Fibroblast of peridontal ligament (primary cell): ENCODE results near the gene RECQL5.
"Not testable (repeated sequence)": the region's sequence is repeated elsewhere in the genome, so short reads cannot be mapped to it uniquely, and the experiment has no call there.

Experiments
- DNase-seq: peaks from one replicate; pipeline ENCODE4 v3.0.0-alpha.2; 2010; ENCODE audit errors: extremely low read depth

RECQL5 gene

DNA sequence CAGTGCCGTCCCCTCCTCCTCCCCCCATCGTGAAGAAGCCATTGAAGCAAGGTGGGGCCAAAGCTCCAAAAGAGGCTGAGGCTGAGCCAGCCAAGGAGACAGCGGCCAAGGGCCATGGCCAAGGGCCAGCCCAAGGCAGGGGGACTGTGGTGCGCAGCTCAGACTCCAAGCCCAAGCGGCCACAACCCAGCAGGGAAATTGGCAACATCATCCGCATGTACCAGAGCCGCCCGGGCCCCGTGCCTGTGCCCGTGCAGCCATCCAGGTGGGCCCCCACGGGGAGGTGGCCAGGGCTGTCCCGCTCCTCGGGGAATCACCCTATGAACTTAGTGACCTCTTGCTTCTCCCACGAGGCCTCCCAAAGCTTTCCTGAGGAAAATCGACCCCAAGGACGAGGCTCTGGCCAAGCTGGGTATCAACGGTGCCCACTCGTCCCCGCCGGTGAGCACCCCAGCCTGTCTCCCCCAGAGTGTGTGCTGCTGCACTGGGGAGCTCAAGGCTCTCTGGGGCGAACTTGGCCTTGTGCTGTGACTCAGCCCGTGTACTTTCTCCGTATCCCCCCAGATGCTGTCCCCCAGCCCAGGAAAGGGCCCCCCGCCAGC, 50.3 kb downstream of the RECQL5 start:
- DNase-seq, result no peak

DNA sequence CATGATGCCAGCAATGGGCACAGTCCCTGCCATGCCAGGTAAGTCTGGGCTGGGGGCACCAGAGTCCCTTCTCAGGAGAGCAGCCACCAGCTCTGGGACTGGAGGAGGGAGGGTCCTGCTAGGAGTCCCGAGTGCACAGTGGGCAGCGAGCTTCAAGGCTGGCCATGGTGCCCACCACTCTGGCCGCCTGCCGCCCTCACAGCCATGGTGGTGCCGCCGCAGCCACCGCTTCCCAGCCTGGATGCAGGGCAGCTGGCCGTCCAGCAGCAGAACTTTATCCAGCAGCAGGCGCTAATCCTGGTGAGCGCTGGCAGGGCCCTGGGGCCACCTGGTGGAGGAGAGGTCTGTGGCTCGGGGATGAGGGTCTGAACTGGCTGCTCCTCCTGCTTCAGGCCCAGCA, 51.7 kb downstream of the RECQL5 start:
- no peak for DNase-seq

DNA sequence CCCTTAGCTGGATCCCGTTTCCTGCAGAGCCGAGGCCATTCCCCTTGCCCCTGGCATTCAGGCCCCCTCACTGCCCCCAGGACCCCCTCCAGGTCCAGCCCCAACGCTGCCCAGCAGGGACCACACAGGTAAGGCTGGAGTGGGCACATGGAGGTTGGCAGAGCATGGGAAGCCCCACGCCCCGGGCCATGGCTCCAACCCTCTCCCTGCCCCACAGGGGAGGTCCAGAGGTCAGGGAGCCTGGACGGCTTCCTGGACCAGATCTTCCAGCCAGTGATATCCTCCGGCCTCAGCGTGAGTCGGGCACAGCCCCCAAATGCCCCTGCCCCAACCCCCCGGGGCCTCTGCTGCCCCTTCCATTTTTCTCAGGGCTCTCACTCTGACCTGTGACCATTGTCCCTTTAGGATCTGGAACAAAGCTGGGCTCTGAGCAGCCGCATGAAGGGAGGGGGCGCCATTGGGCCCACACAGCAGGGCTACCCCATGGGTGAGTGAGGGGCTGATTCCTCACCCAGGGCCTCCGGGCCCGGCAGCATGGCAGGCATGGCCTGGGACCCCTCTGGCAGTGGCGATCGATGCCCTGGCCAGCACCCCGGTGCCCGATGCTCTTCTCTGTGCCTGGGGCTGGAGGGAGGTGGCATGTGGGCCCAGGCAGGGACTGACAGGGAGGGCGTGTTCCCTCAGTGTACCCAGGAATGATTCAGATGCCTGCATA, 52.2 kb downstream of the RECQL5 start:
- no peak for DNase-seq

DNA sequence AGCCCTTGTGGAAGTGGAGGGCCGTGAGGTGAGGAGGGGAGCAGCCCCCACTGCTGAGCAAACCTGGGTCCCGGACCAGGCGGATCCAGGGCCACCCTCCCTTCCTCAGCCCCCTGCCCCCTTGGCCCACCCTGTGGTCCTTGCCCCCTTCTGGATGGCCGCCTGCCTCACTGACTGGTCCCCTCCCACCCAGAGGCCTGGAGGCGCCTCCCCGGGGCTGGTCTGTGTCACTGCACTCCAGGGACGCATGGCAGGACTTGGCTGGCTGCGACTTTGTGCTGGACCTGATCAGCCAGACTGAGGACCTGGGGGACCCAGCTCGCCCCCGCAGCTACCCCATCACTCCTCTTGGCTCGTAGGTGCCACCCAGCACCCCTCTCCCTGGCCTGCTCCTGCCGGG, 52.9 kb downstream of the RECQL5 start:
- no peak for DNase-seq

DNA sequence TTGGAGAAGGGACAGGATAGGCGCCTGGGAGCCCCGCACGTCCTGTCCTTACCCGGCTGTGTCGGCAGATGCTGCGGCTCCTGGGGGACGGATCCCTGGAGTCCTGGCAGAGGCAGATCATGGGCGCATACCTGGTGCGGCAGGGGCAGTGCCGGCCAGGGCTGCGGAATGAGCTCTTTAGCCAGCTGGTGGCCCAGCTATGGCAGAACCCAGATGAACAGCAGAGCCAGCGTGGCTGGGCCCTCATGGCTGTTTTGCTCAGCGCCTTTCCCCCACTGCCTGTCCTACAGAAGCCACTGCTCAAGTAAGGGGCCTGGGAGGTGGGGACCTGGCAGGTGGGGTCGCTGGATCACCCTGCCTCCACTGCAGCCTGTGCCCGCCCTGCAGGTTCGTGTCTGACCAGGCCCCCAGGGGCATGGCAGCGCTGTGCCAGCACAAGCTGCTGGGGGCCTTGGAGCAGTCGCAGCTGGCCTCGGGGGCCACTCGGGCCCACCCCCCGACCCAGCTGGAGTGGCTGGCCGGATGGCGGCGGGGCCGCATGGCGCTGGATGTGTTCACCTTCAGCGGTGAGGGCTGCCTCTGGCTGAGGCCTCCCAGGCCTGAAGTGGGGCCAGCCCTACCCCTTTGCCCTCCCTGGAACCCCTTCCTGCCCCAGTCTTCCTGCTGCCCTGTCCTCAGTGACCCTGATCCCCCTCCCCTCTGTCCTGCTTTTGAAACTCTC, 53.9 kb downstream of the RECQL5 start:
- DNase-seq, result no peak

DNA sequence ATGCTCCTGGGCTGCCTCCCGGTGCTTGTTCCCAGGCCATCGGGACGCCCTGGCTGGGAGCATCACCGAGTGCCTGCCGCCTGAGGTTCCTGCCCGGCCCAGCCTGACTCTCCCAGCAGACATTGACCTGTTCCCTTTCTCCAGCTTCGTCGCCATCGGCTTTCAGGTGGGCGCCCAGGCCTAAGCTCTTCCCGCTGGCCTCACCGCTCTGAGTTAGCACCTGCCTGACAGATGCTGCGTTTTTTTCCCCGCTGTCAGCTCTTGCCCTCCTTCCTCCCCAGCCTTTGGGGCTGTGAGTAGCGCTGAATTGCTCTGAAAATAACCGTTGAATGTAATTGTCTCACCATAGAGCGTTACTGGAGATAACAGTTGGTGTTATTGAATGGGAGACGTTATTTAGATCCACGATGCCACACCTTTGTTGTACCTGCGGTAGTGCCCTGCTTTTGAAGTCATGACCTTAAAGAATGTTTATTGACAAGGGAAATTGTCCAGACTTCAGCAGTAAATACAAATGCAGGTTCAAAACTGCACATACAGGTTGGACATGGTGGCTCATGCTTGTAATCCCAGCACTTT, 55.0 kb downstream of the RECQL5 start:
- no peak for DNase-seq

DNA sequence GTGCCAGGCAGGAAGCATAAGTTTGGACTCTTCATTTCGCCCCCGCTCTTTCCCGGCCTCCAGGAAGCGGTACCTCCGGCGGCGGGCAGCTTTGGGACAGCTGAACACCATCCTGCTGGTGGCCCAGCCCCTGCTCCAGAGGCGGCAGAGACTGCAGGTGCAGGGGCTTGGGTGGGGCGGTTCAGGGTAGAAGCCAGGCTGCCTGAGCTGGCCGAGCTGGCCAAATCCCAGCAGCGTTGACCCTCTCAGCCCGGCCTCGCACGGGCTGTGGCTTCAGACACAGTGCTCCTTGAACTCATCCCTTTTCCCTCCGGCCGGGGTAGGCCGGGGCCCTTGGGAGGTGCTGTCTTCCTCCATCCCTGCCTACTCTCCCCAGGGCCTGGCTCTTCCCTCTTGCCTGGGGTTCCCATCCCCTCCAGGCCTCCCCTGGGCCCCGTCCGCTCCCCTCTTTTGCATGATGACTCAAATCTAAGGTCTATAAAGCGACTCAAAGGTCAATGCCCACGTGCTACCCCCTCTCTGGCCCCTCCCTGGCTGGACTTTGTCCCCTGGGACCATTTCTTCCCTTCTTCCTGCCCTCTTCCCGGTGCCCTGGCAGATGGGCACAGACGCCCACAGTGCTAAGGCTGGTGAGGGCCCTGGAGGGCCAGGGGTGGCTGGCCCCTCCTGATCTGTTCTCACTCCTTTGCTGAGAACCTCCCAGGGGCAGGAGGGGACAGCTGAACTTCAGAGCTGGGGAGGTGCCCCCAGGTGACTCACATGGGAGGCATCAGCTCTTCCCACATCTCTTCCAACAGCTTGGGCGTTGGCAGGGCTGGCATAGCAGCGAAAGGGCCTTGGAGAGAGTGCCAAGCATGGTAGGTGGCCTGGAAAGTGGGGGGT, 56.6 kb downstream of the RECQL5 start:
- no peak for DNase-seq

DNA sequence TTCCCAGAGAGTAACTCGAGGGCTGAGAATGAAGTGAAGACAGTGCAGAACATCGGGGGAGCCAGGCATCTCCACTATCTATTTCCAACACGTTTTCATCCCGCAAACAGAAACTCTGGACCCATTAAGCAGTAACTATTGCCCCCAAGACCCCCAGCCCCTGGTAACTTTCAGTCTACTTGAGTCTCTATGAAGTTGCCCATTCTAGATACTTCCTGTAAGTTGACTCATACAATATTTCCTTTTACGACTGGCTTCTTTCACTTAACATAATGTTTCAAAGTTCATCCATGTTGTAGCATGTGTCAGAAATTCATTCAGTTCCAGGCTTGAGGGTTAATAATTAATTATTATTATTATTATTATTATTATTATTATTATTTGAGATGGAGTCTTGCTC, 59.9 kb downstream of the RECQL5 start:
- no peak for DNase-seq

DNA sequence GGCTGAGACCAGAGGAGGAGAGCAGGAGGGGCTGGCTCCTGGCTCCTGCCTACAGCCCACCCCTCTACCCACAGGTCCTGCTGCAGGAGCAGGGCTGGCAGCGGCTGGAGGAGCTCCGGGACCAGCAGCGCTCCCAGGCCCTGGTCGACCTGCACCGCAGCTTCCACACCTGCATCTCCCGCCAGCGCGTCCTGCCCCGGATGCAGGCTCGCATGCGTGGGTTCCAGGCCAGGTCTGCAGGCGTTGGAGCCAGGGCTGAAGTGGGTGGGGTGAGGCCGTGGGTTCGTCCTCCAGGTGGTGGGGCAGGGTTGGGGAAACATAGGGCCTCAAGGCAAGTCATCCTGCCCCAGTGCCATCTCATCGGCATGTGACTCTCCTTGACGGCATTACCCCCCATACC, 61.2 kb downstream of the RECQL5 start:
- no peak for DNase-seq

DNA sequence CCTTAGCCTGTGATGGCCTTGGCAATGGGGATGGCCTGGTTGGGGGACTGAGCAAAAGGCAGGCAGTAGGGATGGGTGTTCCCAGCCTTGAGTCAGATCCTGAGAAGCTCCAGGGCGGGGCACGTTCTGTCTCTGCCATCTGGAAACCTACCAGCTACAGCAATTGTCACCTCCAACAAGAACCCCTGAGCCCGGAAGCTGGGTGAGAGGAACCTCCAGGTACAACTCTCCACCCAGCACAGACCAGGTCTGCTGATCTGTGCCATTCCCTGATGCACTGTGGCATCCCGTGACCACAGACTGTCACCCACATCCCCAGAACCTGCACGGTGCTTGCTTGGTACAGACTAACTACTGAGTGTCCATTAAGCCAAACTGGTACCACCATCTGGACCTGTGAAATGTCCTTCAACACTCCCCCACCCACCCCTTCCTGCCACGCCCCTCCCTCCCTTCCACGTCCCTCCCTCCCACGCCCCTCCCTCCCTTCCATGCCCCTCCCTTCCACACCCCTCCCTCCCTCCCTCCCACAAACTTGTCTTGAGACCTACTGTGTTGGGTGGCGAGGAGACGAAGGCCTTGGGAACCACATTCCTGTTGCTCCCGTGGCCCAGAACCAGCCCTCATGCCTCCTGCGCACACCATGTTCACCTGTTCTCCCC, 62.8 kb downstream of the RECQL5 start:
- DNase-seq, result no peak

DNA sequence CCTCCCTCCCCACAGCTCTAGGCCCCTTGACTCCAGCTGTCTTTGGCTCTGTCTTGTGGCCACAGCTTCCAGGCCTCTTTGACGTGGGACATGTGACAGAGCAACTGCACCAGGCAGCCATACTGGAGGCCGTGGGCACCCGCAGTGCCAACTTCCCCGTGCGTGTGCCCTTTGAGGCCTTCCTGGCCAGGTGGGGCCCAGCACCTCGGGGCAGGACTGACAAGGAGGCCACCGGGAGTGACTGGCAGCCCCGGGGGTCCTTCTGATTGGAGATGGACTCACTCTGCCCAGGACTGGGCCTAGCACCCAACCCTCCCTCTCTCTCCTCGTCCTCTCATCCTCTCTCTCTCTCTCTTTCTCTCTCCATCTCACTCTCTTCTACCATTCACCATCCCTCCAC, 63.8 kb downstream of the RECQL5 start:
- DNase-seq, result no peak

DNA sequence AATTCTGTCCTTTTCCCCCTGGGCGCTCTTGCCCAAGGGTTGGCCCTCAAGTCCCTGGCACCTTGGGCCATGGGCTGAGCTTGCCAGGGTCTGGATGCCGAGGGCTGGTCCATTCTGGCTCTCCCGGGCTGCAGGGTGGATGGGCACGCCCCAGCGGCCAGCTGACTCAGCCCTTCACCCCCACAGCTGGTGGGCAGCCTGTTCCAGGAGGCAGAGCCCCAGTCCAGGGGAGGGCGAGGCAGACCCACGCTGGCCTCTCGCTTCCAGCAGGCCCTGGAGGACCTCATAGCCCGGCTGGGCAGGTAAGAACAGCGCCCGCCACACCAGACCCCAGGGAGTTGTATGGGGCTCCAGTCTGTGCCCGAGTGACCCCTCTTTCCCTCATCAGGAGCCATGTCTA, 64.3 kb downstream of the RECQL5 start:
- no peak for DNase-seq

DNA sequence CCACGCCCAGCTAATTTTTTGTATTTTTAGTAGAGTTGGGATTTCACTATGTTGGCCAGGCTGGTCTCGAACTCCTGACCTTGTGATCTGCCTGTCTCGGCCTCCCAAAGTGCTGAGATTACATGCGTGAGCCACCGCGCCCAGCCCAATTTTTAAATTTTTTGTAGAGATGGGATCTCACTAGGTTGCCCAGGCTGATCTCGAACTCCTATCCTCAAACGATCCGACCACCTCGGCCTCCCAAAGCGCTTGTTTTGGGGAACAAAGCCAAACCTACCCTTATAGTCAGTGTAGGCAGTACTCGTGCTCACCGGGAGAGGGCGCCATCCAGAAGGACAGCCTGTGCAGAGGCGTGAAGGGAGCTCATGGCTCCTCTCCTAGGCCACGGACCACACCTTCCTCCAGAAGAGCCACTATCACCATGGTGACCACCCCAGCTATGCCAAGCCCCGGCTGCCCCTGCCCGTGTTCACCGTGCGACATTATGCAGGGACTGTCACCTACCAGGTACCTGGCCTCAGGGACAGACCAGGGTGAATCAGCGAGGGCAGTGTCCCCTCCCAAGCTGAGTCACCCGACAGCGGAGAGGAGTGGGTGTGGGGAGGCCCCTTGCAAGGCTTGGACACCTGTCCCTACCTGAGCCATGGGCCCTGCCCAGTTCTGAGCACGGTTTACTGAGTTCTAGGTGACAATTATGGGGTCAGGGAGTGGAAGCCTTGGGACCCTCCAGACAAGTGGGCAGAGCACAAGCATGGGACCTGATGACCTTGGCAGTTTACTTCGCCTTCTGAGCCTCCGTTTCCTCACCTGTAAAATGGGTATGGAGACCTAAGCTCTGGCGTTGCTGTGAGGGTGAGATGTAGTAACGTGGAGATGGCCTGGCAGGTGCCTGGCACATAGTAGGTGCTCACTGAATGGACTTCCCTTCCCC, 65.6 kb downstream of the RECQL5 start:
- DNase-seq, result no peak

DNA sequence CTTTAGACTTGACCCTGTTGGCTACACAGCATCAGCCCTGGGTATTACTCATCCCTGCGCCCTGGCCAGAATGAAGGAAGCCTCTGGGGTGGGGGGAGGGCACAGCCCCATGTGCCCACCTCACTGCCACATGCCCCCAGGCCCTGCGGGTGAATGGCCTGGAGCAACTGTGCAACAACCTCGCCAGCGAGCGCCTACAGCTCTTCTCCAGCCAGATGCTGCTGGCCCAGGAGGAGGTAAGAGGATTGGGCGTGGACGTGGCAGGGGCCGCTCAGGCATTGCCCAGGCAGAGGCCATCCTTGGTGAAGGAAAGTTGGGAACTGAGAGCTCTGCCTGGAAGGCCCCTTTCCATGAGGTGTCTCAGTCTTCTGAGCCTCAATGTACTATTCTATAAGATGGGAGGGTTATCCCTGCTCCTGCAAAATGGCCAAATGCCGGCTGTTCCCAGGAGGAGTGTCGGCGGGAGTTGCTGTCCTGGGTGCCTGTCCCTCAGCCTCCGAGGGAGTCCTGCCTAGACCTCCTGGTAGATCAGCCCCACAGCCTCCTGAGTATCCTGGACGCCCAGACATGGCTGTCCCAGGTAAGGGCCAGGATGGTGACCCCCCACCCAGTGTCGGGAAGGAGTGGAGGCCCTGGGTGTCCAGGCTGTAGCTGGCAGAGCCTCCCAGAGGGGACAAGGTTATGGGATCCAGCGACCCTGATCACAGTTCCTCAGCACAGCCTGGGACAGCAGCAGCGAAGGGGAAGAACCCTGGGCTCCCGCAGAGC, 70.5 kb downstream of the RECQL5 start:
- no peak for DNase-seq

DNA sequence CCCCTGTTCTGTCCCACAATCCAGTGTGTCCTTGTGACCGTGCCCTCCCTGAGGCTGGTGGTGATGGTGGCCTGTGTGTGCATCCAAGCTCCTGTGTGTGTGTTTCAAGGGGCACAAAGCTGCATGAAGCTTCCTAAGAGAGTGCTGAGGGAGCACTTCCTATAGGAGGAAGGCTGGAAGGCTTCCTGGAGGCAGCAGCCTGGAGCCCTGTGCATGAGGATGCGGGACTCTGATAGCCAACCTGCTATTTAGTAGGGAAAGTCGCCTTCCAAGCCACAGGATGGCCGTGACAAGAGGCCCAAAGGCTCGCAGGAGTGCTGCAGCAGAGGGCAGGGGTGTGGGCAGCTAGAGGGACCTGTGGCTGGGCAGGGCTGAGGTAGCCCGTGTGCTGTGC, 71.0 kb downstream of the RECQL5 start:
- DNase-seq, result no peak

DNA sequence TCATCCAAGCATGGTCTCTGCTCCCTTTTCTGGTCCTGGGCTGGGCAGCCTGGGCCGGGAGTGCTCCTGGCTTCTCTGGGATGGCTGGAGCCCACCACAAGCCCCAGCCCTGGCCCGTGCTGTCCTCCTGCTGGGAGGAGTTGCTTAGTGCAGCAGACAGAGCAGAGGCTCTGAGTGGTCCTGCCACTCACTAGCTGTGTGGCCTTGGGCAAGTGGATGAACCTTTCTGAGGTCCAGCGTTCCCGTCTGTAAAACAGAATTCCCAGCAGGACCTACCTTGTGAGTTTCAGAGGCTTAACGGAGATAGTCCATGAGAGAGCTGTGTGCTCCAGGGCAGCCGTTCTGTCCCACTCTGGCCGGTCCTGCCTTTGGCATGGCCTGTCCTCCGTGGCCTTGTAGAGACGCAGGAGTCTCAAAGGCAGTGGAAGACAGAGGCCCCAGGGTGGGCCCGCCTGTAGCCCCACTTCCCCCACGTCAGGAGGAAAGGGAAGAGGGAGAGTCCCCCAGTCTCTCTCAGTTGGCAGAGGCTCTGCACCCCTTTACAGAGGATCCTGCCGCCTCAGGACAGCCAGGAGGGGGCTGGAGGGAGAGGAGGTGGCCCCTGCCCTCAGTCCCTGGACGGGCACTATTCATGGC, 71.6 kb downstream of the RECQL5 start:
- DNase-seq, result no peak

DNA sequence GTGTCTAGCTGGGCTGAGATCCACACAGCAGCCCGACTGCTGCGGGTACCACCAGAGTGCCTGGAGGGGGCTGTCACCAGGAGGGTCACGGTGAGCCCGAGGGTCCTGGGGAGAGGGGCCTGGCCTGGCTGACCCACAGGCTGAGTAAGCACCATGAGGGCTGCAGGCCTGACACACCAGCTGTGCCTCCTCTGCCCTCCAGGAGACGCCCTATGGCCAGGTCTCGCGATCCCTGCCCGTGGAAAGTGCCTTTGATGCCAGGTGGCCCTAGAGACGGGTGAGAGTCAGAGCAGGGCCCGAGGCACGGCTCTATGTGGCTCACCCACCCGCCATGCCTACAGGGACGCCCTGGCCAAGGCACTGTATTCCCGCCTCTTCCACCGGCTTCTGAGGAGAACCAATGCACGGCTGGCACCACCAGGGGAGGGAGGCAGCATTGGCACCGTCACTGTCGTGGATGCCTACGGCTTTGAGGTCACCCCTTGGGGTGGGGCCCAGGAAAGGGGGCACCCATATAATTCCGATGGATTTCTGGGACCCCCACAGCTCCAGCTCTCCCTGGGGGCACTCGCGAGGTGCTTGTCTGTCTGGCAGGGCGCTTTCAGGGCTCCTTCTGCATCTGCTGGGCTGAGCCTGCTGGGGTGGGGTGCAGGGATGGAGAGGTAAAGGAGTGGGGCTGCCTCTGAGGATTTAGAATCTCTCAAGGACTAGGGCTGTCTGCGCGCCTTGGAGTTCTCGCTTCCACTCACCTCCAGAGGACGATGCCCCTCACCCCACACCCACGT, 72.3 kb downstream of the RECQL5 start:
- no peak for DNase-seq

DNA sequence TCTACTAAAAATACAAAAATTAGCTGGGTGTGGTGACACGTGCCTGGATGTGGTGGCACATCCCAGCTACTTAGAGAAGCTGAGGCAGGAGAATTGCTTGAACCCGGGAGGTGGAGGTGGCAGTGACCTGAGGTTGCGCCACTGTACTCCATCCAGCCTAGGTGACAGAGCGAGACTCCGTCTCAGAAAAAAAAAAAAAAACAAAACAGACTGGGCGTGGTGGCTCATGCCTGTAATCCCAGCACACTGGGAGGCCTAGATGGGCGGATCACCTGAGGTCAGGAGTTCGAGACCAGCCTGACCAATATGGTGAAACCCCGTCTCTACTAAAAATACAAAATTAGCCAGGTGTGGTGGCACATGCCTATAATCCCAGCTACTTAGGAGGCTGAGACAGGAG, 73.5 kb downstream of the RECQL5 start:
- DNase-seq, result not testable (repeated sequence)
